Gastroesophageal sphincter (tissue), 3 donors: ENCODE data around the gene JMJD8.

Source experiments
- CTCF ChIP-seq, 4 experiments: fragments of 200-600 bp in 2 of 4; fragments of 450-650 bp in 2 of 4; sonication (generic) in 1 of 4; IDR thresholded peaks; one replicate each; pipeline ENCODE4 v1.5.1; 2017 to 2019; ENCODE audit warnings: antibody characterized with exemption in 4 of 4, mild to moderate bottlenecking in 2 of 4, moderate library complexity in 2 of 4
- POLR2A ChIP-seq, 2 donors: fragments of 450-650 bp; IDR thresholded peaks; one replicate each; pipeline ENCODE4 v1.6.1; 2017; ENCODE audit warnings: antibody characterized with exemption in 2 of 2, mild to moderate bottlenecking in 2 of 2, moderate library complexity in 1 of 2
- POLR2AphosphoS5 ChIP-seq: sonication (generic); formaldehyde crosslinking; IDR thresholded peaks from one replicate; pipeline ENCODE4 v1.6.1; 2017; ENCODE audit warnings: antibody characterized with exemption

- no peak for TF ChIP-seq CTCF (IDR thresholded peaks at IDR 0.05)
- TF ChIP-seq POLR2A (IDR thresholded peaks at IDR 0.05): no peak
- TF ChIP-seq POLR2AphosphoS5: no peak
These were observed 9.6 kb upstream of the JMJD8 start for GRCh38 chr16:693766-694165.
